ENCODE measurements around the gene PRDX1.

The PRDX1 gene

DNA sequence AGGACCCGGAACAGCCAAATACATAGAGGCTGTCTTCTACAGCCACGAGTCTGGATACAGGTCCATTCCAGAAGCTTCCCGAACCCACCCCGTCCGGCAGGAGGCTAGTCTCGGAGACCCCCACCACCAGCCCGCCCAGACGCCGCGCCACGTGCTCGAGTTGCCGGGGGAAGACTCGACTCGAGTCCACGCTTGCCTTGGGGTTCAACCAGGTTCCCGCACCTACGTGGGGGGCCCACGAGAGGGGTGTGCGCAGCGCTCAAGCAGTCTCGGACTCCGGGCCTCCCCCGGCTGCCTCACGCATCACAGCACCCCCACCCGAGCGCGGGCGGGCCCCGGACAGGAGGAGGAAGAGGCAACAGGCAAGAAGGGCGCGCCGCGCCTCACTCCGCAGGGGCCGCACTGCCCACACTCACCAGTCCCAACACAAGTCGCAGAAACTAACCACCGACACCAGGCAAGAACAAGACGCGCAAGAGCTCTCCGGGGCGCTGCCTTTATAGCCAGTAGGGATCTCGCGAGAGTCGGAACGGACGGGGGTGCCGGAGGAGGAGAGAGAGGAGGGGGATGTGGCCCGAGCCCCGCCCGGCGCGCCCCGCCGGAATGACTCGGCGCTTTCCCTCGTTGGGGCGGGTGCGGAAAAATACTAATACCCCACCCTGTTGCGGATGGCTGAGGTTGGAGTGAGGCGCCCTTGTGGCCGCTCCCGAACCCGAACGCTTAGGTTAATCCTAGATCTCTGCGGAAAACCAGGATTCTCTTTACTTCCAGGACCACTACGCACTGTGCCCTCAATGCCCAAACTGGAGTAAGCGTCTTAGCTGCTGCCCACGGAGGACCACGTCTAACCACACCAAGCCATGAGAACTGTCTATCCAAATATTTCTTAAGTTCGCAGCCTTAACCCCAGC lies at the start of gene PRDX1:
Gene PRDX1, minus strand, starts transcription at position 472 of the 911 bp plus-strand sequence. CDS start 2,841 bp downstream, outside the sequence.
- DNase-seq (ENCODE audit: low read depth), result peak; percentile 77
- H3K4me3 ChIP-seq (ENCODE audit: low read depth, low read length), result peak within 1 kb of the TSS; percentile 99
- TF ChIP-seq, protein P1, sequence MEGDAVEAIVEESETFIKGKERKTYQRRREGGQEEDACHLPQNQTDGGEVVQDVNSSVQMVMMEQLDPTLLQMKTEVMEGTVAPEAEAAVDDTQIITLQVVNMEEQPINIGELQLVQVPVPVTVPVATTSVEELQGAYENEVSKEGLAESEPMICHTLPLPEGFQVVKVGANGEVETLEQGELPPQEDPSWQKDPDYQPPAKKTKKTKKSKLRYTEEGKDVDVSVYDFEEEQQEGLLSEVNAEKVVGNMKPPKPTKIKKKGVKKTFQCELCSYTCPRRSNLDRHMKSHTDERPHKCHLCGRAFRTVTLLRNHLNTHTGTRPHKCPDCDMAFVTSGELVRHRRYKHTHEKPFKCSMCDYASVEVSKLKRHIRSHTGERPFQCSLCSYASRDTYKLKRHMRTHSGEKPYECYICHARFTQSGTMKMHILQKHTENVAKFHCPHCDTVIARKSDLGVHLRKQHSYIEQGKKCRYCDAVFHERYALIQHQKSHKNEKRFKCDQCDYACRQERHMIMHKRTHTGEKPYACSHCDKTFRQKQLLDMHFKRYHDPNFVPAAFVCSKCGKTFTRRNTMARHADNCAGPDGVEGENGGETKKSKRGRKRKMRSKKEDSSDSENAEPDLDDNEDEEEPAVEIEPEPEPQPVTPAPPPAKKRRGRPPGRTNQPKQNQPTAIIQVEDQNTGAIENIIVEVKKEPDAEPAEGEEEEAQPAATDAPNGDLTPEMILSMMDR (IDR thresholded peaks at IDR 0.05; ENCODE audit: control insufficient read depth, extremely low read depth, insufficient read depth), result no peak

DNA sequence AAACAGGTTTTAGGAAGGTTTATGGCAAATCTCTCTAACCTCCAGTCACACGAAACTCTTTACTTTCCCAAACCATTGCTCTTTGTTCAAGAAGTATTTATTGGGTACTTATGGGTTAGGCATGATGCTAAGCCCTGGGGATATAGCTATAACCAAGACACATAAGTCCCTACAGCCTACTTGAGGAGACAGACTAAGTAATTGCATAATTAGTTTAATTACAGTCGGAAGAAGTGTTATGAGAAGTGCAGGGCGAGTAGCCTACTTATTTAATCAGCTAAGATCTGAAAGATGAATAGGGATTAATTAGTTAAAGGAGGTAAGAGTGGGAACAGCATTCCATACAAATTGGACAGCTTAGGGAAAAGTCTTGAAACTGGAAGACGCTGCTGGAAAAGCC lies 48.9 kb upstream of the PRDX1 start:
- DNase-seq (ENCODE audit: low read depth), result no peak
- no peak overlapping the region for H3K4me3 ChIP-seq (ENCODE audit: low read depth, low read length)
- TF ChIP-seq, protein P1 (IDR thresholded peaks at IDR 0.05; ENCODE audit: control insufficient read depth, extremely low read depth, insufficient read depth), result no peak

DNA sequence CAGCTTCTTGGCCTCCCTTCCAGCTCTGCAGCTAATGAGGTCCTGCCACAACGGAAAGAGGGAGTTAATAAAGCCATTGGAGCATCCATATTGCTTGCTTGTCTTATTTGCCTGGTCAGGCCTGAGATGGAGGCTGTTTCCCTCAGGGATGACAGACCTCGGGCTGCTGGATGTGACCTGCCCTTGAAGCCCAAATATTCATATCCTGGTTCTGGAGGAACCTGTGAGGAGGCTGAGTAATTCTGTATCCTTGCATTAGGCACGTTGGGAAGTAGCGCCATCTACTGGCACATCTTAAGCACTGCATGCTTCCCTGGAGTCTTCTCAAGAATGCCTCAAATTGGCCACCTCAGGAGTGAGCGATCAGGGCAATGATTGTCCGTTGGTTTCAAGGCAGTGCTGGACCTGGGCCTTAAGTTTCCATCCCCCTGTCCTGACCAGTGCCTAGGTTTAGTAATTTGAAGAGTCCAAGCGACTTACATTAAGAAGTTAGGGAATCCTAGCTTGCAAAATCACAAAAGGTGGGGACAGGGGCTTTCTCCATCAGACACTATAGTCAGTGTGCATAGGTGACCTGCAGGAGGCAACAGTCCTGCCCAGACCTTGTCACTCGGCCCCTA lies 48.4 kb upstream of the PRDX1 start:
- DNase-seq (ENCODE audit: low read depth), result peak; percentile 68
- TF ChIP-seq, protein P1 (IDR thresholded peaks at IDR 0.05; ENCODE audit: control insufficient read depth, extremely low read depth, insufficient read depth), result peak; percentile 98
- no peak overlapping the region for H3K4me3 ChIP-seq (ENCODE audit: low read depth, low read length)

GRCh38 chr1:45569571-45569961 lies 47.9 kb upstream of the PRDX1 start:
- no peak overlapping the region for H3K4me3 ChIP-seq (ENCODE audit: low read depth, low read length)
- DNase-seq (ENCODE audit: low read depth), result no peak
- TF ChIP-seq, protein P1 (IDR thresholded peaks at IDR 0.05; ENCODE audit: control insufficient read depth, extremely low read depth, insufficient read depth), result no peak

DNA sequence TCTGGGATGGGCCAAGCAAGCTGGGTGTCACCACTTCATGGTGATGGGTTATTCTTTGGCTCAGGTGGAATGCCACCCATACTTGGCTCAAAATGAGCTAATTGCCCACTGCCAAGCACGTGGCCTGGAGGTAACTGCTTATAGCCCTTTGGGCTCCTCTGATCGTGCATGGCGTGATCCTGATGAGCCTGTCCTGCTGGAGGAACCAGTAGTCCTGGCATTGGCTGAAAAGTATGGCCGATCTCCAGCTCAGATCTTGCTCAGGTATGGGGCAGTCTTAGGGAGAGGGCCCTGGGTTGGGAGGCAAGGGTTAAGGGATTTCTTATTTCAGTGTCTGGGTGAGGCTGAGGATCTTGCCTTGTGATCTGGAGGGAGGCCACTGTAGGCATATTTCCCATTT lies 46.7 kb upstream of the PRDX1 start:
- peak; percentile 90 for DNase-seq (ENCODE audit: low read depth)
- no peak overlapping the region for H3K4me3 ChIP-seq (ENCODE audit: low read depth, low read length)
- TF ChIP-seq, protein P1 (IDR thresholded peaks at IDR 0.05; ENCODE audit: control insufficient read depth, extremely low read depth, insufficient read depth), result no peak

DNA sequence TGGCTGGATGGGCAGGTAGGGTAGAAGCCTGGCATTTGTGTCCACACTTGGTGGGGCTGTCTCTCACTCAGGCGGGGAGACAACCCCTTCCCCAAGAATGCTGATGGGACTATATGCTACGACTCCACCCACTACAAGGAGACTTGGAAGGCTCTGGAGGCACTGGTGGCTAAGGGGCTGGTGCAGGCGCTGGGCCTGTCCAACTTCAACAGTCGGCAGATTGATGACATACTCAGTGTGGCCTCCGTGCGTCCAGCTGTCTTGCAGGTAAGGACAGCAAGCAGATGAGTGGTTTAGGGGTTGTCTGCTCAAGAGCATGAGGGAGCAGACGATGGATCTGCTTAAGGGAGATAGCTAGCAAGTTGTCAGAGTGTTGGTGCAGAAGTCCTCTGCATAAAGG lies 46.2 kb upstream of the PRDX1 start:
- DNase-seq (ENCODE audit: low read depth), result no peak
- TF ChIP-seq, protein P1 (IDR thresholded peaks at IDR 0.05; ENCODE audit: control insufficient read depth, extremely low read depth, insufficient read depth), result no peak
- H3K4me3 ChIP-seq (ENCODE audit: low read depth, low read length), result no peak overlapping the region

Data from LNCaP clone FGC (cell line).